T-helper 1 cell (primary cell): ENCODE measurements around the gene ZDHHC8.

Experiments used
- DNase-seq, 5 donors: peaks; one replicate each; pipeline ENCODE4 v3.0.0-alpha.2; 2012 to 2020

ZDHHC8 gene

DNA sequence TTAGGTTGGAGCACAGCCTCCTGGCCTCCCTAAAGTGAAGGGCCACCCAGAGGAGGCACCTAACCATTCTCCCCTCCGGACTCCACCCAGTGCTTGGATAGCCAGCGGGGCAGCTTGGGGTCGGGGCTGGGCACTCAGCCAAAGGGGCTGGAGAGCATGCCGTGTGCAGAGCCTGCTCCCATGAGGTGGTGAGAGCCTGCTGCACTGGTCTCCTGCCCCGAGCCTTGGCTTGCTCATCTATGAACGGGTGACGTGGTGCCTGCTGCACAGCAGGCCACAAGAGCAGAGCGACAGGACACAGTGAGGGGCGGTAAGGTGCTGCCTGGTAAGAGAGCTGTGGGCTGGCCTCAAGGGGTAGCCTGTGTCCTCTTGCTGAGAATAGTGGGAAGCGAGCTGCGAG lies 33.3 kb downstream of the ZDHHC8 start:
- DNase-seq = no peak

DNA sequence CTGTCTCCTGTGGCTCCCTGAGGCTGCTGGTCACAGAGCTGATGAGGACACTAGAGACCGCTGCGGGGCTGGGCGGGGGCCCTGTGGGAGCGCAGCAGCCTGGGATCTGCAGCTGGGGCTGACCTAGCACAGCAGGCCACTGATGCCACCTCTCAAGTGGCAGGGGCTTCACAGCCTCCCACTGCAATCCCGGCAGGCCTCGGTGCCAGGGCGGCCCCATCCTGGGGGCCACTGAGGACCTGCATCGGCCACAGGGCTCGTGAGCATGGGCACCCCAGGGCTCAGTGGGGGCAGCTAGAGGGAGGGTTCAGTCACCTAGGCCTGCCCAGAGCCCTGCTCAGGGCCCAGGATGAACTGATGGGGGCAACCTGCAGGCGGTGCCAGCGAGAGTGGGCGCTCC lies 33.8 kb downstream of the ZDHHC8 start:
- no peak for DNase-seq

- DNase-seq = no peak
Measured at GRCh38 chr22:20165913-20166312, 34.3 kb downstream of the ZDHHC8 start.

DNA sequence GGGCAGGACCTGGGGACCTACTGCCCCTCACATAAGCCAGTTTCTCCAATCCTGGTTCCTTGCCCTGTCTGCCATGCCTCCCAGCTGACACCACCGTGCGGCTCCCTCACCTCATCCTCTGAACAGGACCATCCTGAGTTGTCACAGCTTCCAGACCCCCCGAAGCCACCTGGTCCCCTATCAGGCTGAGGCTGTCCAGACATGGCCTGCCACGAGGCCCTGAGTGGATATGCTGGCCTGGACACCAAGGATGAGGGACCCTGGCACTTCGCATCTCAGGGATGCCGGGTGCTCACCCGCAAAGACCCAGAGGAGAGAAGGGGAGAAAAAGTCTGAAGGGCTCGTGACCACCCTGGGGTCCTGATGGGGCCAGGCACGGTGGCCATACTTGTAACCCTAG lies 35.1 kb downstream of the ZDHHC8 start:
- DNase-seq = no peak

DNA sequence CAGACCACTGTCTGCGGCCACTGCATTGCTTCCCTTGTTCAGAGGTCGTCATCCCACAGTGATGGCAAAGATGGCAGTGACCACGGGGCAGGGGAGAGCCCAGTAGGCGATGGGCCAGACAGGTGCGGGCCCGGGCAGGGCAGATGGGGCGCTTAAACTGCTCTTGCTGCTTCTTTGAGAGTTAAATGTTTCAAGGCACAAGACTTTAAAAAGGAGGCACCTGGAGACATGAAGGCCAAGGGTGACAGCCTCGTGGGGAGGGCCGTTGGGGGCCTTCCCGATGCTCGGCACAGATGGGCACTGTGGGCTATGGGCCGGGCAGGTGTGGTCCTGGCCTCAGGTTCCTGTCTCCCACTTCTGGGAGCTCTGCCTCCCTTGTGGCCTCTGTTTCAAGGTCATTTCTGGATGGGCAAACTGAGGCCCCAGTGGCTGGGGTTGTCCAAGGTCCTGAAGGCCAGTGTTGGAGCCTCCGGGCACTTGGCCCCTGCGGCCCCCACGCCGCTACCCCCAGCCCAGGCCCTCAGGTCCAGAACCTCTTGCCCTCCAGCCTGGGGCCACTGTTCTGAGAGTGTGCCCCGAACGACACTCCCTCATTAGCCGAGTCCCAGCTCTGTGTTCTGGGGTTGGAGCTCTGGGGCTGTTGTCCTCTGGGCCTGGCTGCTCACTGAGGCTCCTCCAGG lies 36.2 kb downstream of the ZDHHC8 start:
- no peak for DNase-seq

DNA sequence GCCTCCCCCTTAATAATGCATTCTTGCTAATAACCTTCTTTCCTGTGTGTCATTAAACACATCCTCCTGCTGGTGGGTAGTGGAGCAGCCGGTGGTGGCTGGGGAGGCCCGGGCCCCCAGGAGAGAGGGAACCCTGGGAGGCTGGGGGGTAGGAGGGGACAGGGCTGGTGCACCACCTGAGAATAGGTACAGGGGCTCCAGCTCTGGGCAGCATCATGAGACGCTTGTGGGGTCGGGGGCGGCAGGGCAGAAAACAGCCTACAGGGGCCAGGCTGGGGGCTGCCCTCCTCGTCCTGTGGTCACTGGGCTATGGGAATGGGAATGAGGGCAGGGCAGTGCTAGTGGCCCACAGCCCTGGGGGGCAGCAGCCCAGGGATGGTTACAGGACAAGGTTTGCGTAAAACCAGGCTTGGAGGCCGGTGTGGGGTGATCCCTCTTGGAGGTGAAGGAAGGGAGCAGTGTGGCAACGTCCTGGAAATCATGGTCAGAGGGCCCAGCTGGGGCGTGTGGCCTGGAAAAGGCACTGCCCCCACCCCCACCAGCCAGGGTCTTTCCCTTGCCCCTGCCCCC lies 37.7 kb downstream of the ZDHHC8 start:
- no peak for DNase-seq

DNA sequence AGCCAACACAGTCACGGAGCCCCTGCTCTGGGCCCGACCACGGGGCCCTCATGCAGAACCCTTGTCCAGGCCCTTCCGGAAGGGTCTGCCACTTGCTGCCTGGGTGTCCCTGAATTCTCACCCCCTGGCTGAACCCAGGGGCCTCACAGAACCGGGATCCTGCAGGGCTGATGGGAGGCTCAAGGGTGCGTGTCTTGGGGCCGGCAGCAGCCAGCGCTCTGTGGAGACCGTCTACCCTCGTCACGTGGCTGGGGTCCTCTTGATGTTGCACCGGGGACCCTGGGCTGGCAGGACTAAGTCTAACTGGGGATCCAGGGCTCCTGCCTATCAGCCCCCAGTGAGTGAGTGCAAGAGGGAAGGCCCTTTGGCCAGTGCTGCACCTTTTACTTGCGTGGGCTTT lies 38.6 kb downstream of the ZDHHC8 start:
- DNase-seq = no peak

DNA sequence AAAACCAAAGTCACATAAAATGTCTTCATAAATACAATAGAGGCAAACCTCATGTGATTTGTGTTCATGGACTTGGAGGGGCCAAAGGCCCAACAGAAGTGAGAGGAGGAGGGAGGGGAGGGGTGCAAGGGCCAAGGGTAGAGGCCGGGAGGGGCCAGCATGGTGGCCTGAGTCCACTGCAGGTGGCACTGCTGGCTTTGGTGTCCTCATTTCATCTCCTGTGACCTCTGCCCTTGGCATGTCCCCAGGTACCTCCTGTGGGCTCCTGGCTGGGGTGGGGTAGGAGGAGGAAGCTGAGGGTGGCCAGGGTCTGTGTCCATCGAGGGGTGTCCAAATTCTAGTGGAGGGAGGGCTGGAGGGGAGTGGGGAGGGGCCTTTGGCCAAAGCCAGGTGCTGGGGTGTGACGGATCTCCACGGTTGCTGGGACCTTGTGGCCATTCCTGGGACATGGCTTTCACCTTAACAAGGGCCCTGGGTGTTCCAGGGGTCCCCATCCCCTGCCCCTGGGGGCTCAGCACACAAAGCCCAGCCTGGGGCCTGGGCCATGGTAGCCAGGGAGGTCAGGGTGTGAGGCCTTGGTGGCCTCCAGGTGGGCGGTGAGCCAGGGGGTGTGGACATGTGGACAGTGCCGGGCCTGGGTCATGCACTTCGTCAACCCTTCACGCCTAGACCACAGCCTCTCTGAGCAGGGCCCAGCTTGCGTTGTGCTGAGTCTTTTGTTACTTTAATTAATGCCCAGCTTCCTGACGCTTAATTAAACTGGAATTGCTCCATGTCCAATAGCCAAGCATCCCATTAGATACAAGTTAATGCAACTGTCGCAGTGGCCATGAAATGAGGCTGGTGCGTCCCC lies 39.9 kb downstream of the ZDHHC8 start:
- DNase-seq = no peak

GRCh38 chr22:20172141-20172613 lies 40.6 kb downstream of the ZDHHC8 start:
- no peak for DNase-seq

- no peak for DNase-seq
Measured at GRCh38 chr22:20173246-20173645, 41.6 kb downstream of the ZDHHC8 start.

DNA sequence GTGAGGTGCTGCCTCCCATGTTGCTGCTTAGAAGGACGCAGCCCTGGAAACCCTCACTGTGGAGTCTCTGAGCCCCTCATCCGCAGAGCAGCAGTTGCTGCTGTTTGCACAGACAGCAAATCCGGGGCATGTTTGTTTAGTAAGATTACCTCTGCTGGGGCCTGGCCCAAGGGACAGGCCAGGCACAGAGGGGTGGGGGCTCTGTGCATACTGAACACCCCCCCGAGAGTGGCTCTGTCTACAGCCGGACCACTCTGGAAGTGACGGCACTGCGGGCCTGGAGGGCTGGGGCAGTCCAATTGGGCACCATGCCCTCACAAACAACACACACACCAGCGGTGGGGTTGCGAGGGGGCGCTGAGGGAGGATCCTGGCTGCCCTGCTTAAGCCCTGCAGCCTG lies 42.2 kb downstream of the ZDHHC8 start:
- DNase-seq = no peak

- DNase-seq = no peak
Measured at GRCh38 chr22:20174785-20175596, 43.4 kb downstream of the ZDHHC8 start.

DNA sequence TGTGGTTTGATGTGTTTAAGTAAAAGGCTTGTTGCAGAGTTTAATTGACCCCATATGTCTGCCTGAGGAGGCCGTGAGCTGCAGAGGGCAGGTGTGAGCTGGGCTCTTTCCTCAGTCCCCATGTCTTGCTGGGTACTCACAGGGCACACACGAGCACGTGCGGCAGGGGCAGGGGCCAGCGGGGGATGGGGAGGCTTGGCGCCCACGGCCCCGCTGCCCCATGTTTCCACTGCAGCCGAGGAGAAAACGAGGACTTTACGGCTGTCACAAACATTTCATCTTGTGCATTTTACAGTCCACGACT lies 43.9 kb downstream of the ZDHHC8 start:
- DNase-seq = no peak

DNA sequence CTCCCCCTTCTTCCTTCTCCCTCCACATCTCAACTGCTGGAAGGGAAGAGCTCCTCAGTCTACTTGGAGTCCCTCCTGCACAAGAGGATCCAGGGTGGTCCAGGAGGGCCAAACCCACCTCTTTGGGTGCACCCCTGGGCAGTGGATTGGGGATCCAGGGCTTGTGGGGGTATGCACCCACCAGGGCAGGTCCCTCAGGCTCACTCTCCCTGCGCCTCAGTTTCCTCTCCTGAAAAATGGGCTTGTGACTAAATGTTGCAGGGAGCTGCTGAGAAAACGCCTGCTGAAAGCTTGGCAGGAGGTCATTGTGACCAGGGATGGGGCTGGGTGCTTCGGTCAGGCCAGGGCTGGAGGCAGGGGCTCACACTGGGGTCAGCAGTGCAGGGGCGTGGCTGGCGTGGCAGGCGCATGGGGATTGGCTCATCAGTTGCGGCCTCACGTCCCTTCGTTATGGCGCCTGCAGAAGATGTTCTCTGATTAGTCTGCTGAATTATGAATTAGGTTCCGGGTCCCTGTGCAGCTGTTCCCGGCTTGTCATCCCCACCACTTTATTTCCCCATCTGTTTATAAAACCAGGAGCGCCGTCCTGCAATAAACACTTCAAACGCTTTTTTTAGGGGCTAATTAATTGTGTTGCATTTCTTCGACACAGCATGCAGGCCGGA lies 44.9 kb downstream of the ZDHHC8 start:
- no peak for DNase-seq

DNA sequence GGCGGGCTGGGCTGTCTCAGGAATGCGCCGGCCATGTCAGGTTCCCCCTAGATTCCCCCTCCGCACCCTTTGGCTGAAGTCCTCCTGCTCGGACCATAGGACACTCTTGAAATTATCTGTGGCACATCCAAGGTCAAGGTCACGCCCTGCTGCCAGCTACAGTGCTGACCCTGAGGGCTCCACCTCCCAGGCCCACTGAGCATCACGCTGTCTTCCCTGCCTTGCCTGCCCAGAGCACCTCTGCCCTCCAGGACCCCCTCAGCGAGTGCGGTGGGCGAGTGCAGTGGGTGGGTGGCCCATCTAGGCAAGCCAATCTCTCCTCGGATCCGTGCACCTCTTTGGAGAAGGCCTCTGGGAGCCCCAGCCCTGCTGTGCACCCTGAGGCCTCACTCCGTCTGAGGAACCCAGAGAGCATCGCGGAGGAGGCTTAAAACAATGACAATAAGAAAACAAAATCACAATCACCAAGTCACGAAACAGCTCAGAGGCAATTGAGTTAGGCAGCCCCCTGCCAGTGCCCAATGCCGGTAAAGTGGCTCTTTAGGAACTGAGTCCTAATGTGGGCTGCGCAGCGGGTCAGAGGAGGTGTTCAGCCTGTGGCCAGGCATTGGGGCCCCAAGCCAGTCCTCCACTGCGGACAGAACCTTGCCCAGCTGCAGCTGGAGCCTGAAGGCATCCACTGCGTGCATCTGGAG lies 45.8 kb downstream of the ZDHHC8 start:
- no peak for DNase-seq

- no peak for DNase-seq
Measured at GRCh38 chr22:20178075-20178914, 46.7 kb downstream of the ZDHHC8 start.

DNA sequence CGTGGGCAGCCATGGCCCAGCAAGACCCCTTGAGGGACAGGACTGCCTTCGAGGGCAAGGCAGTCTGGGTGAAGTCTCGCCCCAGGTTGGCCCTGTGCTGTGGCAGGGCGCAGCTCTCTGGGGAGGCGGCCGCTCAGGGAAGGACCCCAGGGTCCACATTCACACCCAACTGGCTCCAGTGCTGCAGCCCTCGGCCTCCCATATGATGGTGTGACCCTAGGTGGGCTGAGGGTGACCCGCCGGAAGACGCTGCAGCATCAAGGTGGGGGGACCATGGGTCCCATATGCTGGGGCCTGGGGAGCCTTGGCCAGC lies 47.3 kb downstream of the ZDHHC8 start:
- DNase-seq = no peak

DNA sequence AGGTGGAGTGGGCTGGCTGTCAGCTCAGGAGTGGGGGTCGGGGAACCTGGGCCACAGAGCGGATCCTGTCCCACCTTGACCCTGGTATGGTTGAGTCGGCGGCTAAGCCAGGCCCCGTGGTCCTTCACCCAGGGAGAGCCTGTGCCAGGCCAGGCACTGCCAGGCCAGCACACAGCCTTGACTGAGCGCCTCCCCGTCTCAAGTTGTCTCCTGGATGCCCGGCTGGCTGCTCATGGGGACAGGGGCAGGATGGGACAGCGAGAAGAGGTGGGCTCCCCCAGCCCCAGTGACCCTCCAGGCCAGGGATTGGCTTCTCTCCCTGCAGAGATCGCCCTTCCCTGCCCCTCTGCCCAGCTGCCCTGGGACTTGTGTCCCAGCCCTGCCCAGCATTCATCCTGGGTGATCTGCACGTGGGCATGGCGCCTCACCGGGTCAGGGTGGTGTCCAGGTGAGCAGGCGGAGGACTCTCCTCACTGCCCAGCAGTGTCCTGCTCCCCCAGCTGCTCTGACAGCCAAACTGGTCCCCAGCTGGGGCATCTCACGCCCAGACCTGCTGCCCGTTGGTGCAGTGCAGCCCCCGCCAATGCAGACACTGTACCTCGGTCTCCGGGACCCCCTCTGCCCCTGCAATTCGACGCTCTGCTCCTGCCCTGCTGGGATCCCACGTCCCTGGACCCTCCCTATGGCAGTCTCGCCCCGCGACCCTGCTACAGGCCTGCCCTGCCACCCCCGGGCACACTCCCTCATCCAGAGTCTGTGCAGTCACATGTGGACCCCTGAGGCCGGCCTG lies 48.0 kb downstream of the ZDHHC8 start:
- DNase-seq = no peak

DNA sequence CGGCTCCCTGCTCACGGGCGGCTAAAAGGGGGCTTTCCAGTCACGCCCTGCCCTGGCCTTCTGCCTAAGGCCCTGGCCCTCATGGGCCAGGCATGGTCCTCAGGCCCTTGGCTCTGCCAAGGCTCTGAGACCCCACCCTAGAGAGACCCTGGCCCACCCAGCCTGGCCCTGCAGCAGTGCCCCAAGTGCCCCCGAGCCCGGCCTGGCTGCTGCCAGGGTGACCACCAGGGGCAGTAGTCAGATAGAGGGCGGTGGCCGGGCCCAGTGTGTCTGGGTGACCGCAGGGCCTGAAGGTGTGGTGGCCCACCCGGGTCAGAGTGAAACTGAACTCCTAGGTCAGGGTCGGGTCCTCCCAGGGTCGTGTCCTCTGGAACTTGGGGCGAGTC lies 48.6 kb downstream of the ZDHHC8 start:
- DNase-seq = no peak

GRCh38 chr22:20180640-20181039 lies 49.0 kb downstream of the ZDHHC8 start:
- no peak for DNase-seq
